Smooth muscle cell (in vitro differentiated cells): ENCODE measurements around the gene DGCR8. TPM values are rescaled to one million over a fixed set of nuclear protein-coding genes. Genes with fewer than 3 reads are reported as not detected.

Experiments used
- DNase-seq: peaks from one replicate; lab custom pipeline; 2025; ENCODE audit not compliant: unreplicated experiment; lab: John Stamatoyannopoulos, UW
- H2AFZ ChIP-seq: fragments of 200-600 bp; sonication (generic); 2 replicates; pipeline ENCODE4 v1.6.0; 2016; ENCODE audit warnings: antibody characterized with exemption, low read depth, mild to moderate bottlenecking
- H3F3A ChIP-seq: fragments of 200-600 bp; sonication (generic); 2 replicates; pipeline ENCODE4 v1.6.0; 2017; ENCODE audit warnings: antibody characterized with exemption, low read depth
- H3K27ac ChIP-seq: fragments of 200-600 bp; sonication (generic); 2 replicates; pipeline ENCODE4 v1.5.1; 2016; ENCODE audit warnings: low read depth, mild to moderate bottlenecking
- H3K27me3 ChIP-seq: fragments of 200-600 bp; sonication (generic); 2 replicates; pipeline ENCODE4 v1.6.1; 2016; ENCODE audit warnings: low read depth, mild to moderate bottlenecking
- H3K36me3 ChIP-seq: fragments of 200-600 bp; sonication (generic); 2 replicates; pipeline ENCODE4 v1.5.1; 2016; ENCODE audit warnings: low read depth
- H3K4me1 ChIP-seq: fragments of 200-600 bp; sonication (generic); 2 replicates; pipeline ENCODE4 v1.5.1; 2016; ENCODE audit warnings: low read depth
- H3K4me2 ChIP-seq: fragments of 200-600 bp; sonication (generic); 2 replicates; pipeline ENCODE4 v1.6.0; 2016; ENCODE audit warnings: mild to moderate bottlenecking
- H3K4me3 ChIP-seq: fragments of 200-600 bp; sonication (generic); 2 replicates; pipeline ENCODE4 v1.5.1; 2016; ENCODE audit warnings: mild to moderate bottlenecking
- H3K79me2 ChIP-seq: fragments of 200-600 bp; sonication (generic); 2 replicates; pipeline ENCODE4 v1.6.0; 2016; ENCODE audit warnings: low read depth, mild to moderate bottlenecking
- H3K9ac ChIP-seq: fragments of 200-600 bp; sonication (generic); 2 replicates; pipeline ENCODE4 v1.6.0; 2016; ENCODE audit warnings: low read depth
- H3K9me3 ChIP-seq: fragments of 200-600 bp; sonication (generic); replicated peaks from 2 replicates; pipeline ENCODE4 v1.5.1; 2016; ENCODE audit warnings: low read depth
- H4K20me1 ChIP-seq: fragments of 200-600 bp; sonication (generic); 2 replicates; pipeline ENCODE4 v1.6.0; 2016; ENCODE audit warnings: low read depth
- CTCF ChIP-seq: fragments of 200-600 bp; sonication (generic); IDR thresholded peaks from 2 replicates; pipeline ENCODE4 v1.5.1; 2017; ENCODE audit warnings: borderline replicate concordance, mild to moderate bottlenecking, antibody characterized with exemption; ENCODE audit not compliant: insufficient read depth, poor library complexity, severe bottlenecking
- WGBS: methylation state at CpG from one replicate; pipeline ENCODE4 v1.1.7; 2016; ENCODE audit warnings: low lambda C conversion rate; 5-methylcytosine and 5-hydroxymethylcytosine counted together
- polyA plus RNA-seq: library from polyadenylated mRNA; unstranded; fragments of >200 nt; fragmentation: Nextera tagmentation; extraction: Ambion mirVana; gene quantifications from 2 replicates; pipeline ENCODE4 v1.2.1, GENCODE V29; 2016
- total RNA-seq: library from RNA; depleted of rRNA; stranded (reverse); fragments of >200 nt; gene quantifications from 2 replicates; pipeline ENCODE4 v1.2.3, GENCODE V29; 2014

Gene DGCR8
- total and polyA plus RNA-seq, 2 experiments from 2014 or later: 6.5 to 9.7 TPM

GRCh38 chr22:20068640-20069039, 11.4 kb upstream of the DGCR8 start:
- Histone ChIP-seq H3K4me3 (no peak overlapping the region), H3K9ac (no peak overlapping the region), H3K79me2 (no peaks in the 10 kb centered on the region), H3K4me1 (no peaks in the 10 kb centered on the region), H4K20me1 (no peaks in the 10 kb centered on the region), H3F3A (no peaks in the 10 kb centered on the region), H3K27me3 (no peaks in the 10 kb centered on the region), H3K9me3 (no peaks in the 10 kb centered on the region), H3K27ac (no peak overlapping the region), H2AFZ (no peak overlapping the region), H3K4me2 (no peak overlapping the region), H3K36me3 (no peaks in the 10 kb centered on the region)
- no peak for TF ChIP-seq CTCF
- DNase-seq: no peak
- 96% methylated on average over 7 of the region's 7 CpGs for WGBS

GRCh38 chr22:20069331-20070042, 10.6 kb upstream of the DGCR8 start:
- Histone ChIP-seq H3K9ac (no peak overlapping the region), H3K4me2 (no peak overlapping the region), H3K27ac (no peak overlapping the region), H4K20me1 (no peaks in the 10 kb centered on the region), H3K27me3 (no peaks in the 10 kb centered on the region), H3K4me1 (no peaks in the 10 kb centered on the region), H3K9me3 (no peaks in the 10 kb centered on the region), H3K36me3 (no peaks in the 10 kb centered on the region), H3K4me3 (no peak overlapping the region), H3K79me2 (no peaks in the 10 kb centered on the region), H2AFZ (no peak overlapping the region), H3F3A (no peaks in the 10 kb centered on the region)
- no peak for TF ChIP-seq CTCF
- WGBS: 97% methylated on average over 7 of the region's 7 CpGs
- DNase-seq: no peak

- no peak for DNase-seq
- TF ChIP-seq CTCF: no peak
- no peaks in the 10 kb centered on the region for H3K4me1 ChIP-seq
- H3K79me2 ChIP-seq: no peaks in the 10 kb centered on the region
- no peaks in the 10 kb centered on the region for H3K36me3 ChIP-seq
- no peak overlapping the region for H2AFZ ChIP-seq
- H3K4me2 ChIP-seq: no peak overlapping the region
- no peak overlapping the region for H3K4me3 ChIP-seq
- no peaks in the 10 kb centered on the region for H4K20me1 ChIP-seq
- H3K9me3 ChIP-seq: no peaks in the 10 kb centered on the region
- 94% methylated on average over 8 of the region's 8 CpGs for WGBS
- H3K9ac ChIP-seq: no peak overlapping the region
- no peaks in the 10 kb centered on the region for H3F3A ChIP-seq
- no peak overlapping the region for H3K27ac ChIP-seq
- no peaks in the 10 kb centered on the region for H3K27me3 ChIP-seq
These were observed 8.5 kb upstream of the DGCR8 start for GRCh38 chr22:20071524-20071972.

GRCh38 chr22:20076627-20077172, 3.3 kb upstream of the DGCR8 start:
- Histone ChIP-seq H3K36me3 (no peaks in the 10 kb centered on the region), H3K9me3 (no peaks in the 10 kb centered on the region), H3K4me2 (no peak overlapping the region), H4K20me1 (peaks cover 8% of the 10 kb centered on the region), H3K27ac (no peak overlapping the region), H3K4me3 (no peak overlapping the region), H3K9ac (no peak overlapping the region), H2AFZ (no peak overlapping the region), H3K79me2 (peaks cover 13% of the 10 kb centered on the region), H3F3A (peaks cover 5% of the 10 kb centered on the region), H3K4me1 (peaks cover 5% of the 10 kb centered on the region), H3K27me3 (no peaks in the 10 kb centered on the region)
- 86% methylated on average over 6 of the region's 6 CpGs for WGBS
- DNase-seq: no peak
- no peak for TF ChIP-seq CTCF
